SH-SY5Y (cell line): ENCODE data around the gene COBLL1.

ENCODE experiments used
- GATA2 ChIP-seq: IDR thresholded peaks from 2 replicates; pipeline ENCODE4 v1.6.1; 2011; ENCODE audit warnings: mild to moderate bottlenecking, low read depth, low read length
- GATA3 ChIP-seq: IDR thresholded peaks from 2 replicates; pipeline ENCODE4 v1.6.1; 2011; ENCODE audit warnings: low read depth, mild to moderate bottlenecking, low read length, moderate library complexity

The COBLL1 gene

DNA sequence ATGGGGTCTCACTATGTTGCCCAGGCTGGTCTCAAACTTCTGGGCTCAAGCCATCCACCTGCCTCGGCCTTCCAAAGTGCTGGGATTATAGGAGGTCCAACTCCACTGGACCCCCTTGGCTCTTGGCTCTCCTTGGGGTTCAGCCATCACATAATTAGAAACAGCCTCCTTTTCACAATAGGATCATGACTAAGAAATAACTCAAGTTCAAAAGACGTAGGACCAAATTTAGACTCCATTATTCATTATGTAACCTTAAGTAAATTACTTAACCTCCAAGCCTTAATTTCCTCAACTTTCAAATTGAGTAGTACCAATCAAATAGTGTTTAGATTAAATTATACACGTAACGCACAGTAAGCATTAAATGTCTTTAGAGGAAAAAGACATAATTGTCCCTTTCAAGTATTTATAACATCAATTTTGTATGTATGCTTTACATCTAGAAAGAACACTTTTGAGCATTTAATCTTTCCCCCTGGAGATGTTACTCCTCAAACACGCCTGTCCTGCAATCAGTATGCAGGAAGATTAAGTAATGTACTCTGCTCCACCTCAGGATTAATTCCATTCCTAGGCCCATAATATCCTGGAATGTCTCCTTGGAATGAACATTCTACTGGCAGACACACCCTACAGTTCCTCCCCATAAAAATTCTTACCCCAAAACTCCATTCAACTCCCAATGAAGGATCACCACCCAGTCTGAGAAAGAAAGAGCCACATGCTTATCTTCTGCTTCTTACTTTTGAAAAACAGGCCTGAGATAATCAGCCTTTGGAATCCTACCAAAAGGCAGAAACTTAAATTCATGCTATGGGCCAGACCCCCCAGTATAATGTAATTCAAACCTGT is 49.1 kb downstream of the COBLL1 start:
- TF ChIP-seq GATA2: no peak

- TF ChIP-seq GATA3 (no peak), GATA2 (no peak)
Measured at GRCh38 chr2:164789968-164790367, 51.7 kb downstream of the COBLL1 start.

DNA sequence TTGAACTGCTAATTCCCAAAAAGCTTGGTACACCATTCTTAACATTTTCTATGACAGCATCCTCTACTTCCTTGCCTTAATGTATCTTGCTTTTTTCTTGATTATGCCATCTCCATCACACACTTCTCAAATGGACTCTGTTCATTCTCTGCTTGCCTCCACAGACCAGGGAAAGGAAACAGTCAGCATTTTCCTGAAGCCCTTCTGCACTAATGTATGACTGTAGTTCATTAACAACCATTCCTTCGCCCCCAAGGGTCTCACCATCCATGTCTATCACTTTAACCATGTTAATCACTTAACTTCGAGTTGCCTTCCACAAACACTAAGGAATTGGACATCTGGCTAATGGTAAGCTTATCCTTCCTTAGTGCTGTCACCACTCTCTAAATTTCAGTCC is 54.8 kb downstream of the COBLL1 start:
- no peak for TF ChIP-seq GATA3
- TF ChIP-seq GATA2: no peak

DNA sequence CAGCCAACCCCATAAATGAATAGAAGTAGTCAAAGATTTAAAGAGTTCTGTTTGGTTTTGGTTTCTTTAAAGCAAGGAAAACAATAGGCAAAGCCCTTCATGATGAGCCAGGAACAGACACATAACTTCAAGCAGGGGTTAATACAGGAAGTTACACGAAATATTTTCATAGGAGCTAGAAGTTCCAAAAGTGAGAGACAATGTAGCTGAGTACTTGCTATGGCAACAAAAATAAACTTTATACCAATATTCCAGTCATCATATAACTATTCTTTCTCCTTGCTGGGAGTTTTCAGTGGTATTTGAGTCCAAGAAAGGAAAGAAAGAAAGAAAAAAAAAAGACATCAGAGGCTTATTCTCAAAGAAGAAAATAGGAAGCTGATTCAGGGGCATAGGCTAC is 56.2 kb downstream of the COBLL1 start:
- TF ChIP-seq GATA2 (no peak), GATA3 (no peak)

DNA sequence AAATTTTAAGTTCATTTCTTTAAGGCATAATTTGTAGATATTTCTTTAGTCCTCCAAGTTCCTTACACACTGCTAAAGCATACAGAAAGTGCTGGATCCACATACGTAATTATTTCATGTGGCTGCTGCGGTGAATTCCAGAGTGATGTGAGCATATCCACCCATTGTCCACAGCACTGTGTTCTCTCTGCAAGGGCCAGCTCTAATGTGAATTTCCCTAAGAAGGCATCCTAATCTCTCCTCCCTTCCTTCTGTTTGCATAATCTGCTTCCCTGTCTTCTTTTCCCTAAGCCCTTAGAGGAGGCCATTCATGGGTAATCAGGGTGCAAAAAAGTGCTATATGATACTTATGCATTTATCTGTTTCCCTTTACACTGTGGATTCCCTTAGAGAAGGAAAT is 57.2 kb downstream of the COBLL1 start:
- TF ChIP-seq GATA3 (no peak), GATA2 (no peak)

DNA sequence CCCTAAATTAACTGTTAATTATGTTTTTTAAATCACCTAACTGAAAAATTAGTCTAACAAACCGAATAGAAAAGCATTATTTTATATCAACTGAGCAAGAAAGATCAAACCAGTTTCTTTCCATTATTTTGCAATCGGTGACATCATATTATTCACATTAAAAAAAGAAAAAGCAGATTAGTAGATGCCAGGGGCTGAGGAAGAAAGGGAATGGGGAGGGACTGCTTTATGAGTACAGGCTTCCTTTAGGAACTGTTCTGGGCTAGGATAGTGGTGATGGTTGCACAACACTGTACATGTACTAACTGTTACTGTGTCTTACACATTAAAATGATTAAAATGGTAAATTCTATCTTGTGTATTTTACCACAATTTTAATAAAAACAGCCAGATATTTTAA is 59.3 kb downstream of the COBLL1 start:
- TF ChIP-seq GATA3: no peak
- no peak for TF ChIP-seq GATA2

DNA sequence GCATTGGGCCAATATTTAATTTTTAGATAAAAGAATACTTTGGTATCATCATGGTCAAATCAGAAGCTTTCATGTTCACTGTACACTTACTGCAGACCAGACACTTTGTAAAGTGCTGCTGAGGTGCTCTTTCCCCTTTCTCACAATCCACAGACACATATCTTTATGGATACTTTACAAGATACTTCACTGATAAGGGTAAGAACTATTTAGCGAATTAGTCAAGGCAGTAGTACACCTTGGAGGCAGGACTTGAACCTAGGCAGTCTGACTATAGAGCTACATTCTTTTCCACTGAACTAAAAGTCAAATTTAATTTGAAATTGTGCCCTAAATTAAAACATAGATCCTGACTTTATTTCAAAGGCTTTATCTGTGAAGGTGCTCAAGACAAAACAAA is 60.2 kb downstream of the COBLL1 start:
- TF ChIP-seq GATA3 (no peak), GATA2 (no peak)

- TF ChIP-seq GATA3 (no peak), GATA2 (no peak)
Measured at GRCh38 chr2:164780611-164781178, 60.9 kb downstream of the COBLL1 start.

- TF ChIP-seq GATA3 (no peak), GATA2 (no peak)
Measured at GRCh38 chr2:164779383-164780057, 62.1 kb downstream of the COBLL1 start.

DNA sequence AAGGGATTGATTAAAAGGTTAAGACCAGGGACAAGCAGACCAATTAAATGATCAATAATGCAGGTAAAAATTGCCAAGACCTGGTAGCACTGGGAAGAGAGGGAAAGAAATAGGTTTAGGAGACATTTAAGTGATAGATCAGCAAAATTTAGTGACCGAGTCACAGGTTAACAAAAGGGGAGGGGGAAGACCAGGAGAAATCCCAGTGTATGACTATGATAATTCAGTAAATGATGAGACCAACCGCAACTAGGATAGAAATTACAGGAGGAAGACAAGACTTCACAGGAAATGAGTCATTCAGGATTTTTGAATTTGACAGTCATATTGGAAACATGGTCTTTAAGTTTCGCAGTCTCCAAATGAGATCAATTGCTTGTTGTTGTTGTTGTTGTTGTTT is 62.9 kb downstream of the COBLL1 start:
- no peak for TF ChIP-seq GATA3
- TF ChIP-seq GATA2: no peak

DNA sequence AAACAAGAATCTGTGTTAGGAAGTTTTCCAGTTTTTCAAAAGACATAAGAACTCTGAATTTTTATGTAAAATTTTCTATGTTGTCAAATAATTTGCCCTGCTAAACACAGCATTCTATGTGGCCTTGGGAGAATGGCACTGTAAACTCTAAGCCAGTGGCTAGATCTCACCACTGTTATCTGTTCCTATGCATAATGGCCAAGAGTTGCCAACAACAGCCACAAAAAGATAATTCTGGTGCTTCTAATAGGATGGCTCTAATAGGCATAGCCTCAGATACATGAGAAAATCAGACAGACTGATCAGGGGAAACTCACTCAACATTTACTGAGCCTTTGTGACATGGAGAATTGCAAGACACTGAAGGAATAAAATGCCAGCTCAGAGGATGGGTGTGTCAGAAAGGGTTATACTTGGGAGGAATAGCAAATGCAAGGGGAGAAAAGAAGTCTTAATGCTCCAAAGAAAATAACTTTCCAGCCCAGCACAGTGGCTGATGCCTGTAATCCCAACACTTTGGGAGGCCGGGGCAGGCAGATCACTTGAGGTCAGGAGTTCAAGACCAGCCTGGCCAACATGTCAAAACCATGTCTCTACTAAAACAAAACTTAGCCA is 63.7 kb downstream of the COBLL1 start:
- TF ChIP-seq GATA2: no peak
- TF ChIP-seq GATA3: no peak

GRCh38 chr2:164773635-164774034 is 68.0 kb downstream of the COBLL1 start:
- TF ChIP-seq GATA3: no peak
- TF ChIP-seq GATA2: no peak

- TF ChIP-seq GATA2: no peak
- no peak for TF ChIP-seq GATA3
Measured at GRCh38 chr2:164773091-164773490, 68.5 kb downstream of the COBLL1 start.

DNA sequence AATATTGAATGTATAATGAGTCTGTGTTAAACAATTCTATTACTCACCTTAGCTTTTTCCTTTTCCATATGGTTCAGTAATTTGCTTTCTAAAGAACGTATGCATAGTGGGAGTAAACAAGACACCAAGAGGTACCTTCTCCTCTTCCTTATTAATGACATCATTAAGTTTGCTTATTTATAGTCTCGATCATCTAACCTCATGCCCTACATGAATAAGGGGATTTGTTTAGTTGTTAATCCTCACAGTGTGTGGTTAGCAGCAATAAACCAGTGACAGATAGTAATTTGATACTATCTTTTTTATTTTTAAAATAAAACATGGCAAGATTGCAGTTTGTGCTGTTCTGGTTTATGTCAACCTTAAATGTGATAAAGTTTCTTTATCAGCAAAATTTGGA is 69.7 kb downstream of the COBLL1 start:
- TF ChIP-seq GATA3 (no peak), GATA2 (no peak)

- TF ChIP-seq GATA3: no peak
- no peak for TF ChIP-seq GATA2
Measured at GRCh38 chr2:164770421-164770916, 71.2 kb downstream of the COBLL1 start.
